AG04450 (cell line): ENCODE data around the gene L2HGDH. TPM values are rescaled to one million over a fixed set of nuclear protein-coding genes. Genes with fewer than 3 reads are reported as not detected.

Source experiments
- CTCF ChIA-PET: fragments of 300-600, 350-600 bp; formaldehyde crosslinking; extraction: SDS; loops from one replicate; lab custom pipeline; 2022; ENCODE audit warnings: antibody characterized with exemption, inconsistent platforms; lab: Charles Lee
- POLR2A ChIA-PET: fragments of 350-600 bp; formaldehyde crosslinking; extraction: SDS; loops from one replicate; lab custom pipeline; 2021; ENCODE audit warnings: antibody characterized with exemption, inconsistent platforms; lab: Yijun Ruan, JAX
- DNase-seq: peaks from one replicate; pipeline ENCODE4 v3.0.0-alpha.2; 2011; ENCODE audit warnings: low read depth, low spot score
- H3K27ac ChIP-seq: one replicate; pipeline ENCODE4 v1.5.1; 2012; ENCODE audit warnings: low read depth, low read length, control low read depth
- H3K27me3 ChIP-seq: one replicate; pipeline ENCODE4 v1.6.0; 2012; ENCODE audit warnings: low read length; ENCODE audit not compliant: control insufficient read depth, insufficient read depth
- H3K4me3 ChIP-seq: 2 replicates; pipeline ENCODE4 v1.5.1; 2011; ENCODE audit warnings: mild to moderate bottlenecking, low read depth, low read length, control low read depth
- H3K9me3 ChIP-seq: 2 replicates; pipeline ENCODE4 v1.5.1; 2012; ENCODE audit warnings: low read length; ENCODE audit not compliant: control insufficient read depth, insufficient read depth
- polyA plus RNA-seq: library from polyadenylated mRNA; depleted of rRNA; stranded (reverse); fragments of >200 nt; gene quantifications from 2 replicates; pipeline ENCODE4 v1.2.3, GENCODE V29; 2011
- TF ChIP-seq, protein P1 (sequence below): IDR thresholded peaks from 2 replicates; pipeline ENCODE4 v1.5.1; 2011; ENCODE audit warnings: low read depth, low read length, control low read depth, inconsistent platforms

L2HGDH gene
- polyA plus RNA-seq, 1 experiment = 3.6 TPM

- ChIA-PET CTCF (no interaction called here), POLR2A (no interaction called here)
- H3K27ac ChIP-seq = no peak overlapping the region
- no peak for DNase-seq
- TF ChIP-seq, protein P1, sequence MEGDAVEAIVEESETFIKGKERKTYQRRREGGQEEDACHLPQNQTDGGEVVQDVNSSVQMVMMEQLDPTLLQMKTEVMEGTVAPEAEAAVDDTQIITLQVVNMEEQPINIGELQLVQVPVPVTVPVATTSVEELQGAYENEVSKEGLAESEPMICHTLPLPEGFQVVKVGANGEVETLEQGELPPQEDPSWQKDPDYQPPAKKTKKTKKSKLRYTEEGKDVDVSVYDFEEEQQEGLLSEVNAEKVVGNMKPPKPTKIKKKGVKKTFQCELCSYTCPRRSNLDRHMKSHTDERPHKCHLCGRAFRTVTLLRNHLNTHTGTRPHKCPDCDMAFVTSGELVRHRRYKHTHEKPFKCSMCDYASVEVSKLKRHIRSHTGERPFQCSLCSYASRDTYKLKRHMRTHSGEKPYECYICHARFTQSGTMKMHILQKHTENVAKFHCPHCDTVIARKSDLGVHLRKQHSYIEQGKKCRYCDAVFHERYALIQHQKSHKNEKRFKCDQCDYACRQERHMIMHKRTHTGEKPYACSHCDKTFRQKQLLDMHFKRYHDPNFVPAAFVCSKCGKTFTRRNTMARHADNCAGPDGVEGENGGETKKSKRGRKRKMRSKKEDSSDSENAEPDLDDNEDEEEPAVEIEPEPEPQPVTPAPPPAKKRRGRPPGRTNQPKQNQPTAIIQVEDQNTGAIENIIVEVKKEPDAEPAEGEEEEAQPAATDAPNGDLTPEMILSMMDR = no peak
- H3K27me3 ChIP-seq = no peaks in the 10 kb centered on the region
- H3K4me3 ChIP-seq = no peak overlapping the region
- H3K9me3 ChIP-seq = no peaks in the 10 kb centered on the region
These were observed 57.8 kb downstream of the L2HGDH start for GRCh38 chr14:50254248-50254647.

GRCh38 chr14:50249136-50249775 is 62.8 kb downstream of the L2HGDH start:
- DNase-seq = no peak
- H3K4me3 ChIP-seq = no peak overlapping the region
- no peaks in the 10 kb centered on the region for H3K9me3 ChIP-seq
- H3K27ac ChIP-seq = no peak overlapping the region
- CTCF ChIA-PET = interaction anchor here (1.8 kb wide), 1 partner anchor 11 kb away, joined by 9 read pairs; no protein-coding TSS in a partner anchor
- POLR2A ChIA-PET = interaction anchor here (1.0 kb wide), 1 partner anchor 18 kb away, joined by 3 read pairs; the partner anchor contains the start of gene SOS2
- TF ChIP-seq, protein P1 = no peak
- H3K27me3 ChIP-seq = no peaks in the 10 kb centered on the region

GRCh38 chr14:50247245-50247644 is 64.8 kb downstream of the L2HGDH start:
- Histone ChIP-seq H3K9me3 (no peaks in the 10 kb centered on the region), H3K27me3 (no peaks in the 10 kb centered on the region), H3K27ac (no peak overlapping the region), H3K4me3 (no peak overlapping the region)
- ChIA-PET POLR2A (no interaction called here), CTCF (interaction anchor here (0.5 to 1.3 kb wide), 2 partner anchors 13 to 17 kb away, joined by 3 to 5 read pairs; no protein-coding TSS in a partner anchor)
- TF ChIP-seq, protein P1 = no peak
- no peak for DNase-seq

DNA sequence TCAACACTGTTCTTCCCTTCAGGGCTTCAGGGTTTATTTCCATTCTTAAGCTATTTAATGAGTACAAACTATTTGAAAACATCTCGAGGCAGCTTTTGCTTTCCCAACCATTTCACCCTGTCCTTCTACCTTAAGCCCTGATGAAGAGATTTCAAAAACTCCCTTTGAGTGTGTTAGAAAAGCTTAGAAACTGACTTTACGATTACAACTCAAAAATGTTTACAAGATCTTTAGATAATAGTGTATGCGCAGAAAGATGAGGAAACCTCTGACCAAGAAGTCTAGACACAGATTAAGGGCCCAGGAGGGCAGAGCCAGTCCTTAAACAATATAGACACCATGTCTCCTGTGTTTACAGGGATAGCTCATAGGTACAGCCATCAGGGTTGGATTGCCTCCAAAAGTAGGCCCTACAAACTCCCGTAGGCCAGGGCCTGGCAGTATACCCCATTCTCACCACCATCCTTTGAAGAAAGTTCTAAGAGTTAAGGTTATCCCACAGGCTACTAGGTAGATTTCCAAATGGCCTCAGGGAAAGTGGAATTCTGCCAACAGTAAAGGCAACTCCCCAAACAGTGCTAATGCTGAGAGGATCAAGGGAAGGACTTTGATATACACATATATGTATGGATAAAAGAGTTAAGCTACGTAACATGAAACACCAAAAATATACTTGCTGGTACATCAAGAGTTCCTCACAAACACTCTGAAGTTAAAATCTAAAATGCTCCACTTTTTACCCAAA is 69.3 kb downstream of the L2HGDH start:
- POLR2A ChIA-PET = no interaction called here
- CTCF ChIA-PET = no interaction called here
- no peak for DNase-seq
- Histone ChIP-seq H3K27ac (no peak overlapping the region), H3K9me3 (no peaks in the 10 kb centered on the region), H3K4me3 (no peak overlapping the region), H3K27me3 (no peaks in the 10 kb centered on the region)
- TF ChIP-seq, protein P1 = no peak

DNA sequence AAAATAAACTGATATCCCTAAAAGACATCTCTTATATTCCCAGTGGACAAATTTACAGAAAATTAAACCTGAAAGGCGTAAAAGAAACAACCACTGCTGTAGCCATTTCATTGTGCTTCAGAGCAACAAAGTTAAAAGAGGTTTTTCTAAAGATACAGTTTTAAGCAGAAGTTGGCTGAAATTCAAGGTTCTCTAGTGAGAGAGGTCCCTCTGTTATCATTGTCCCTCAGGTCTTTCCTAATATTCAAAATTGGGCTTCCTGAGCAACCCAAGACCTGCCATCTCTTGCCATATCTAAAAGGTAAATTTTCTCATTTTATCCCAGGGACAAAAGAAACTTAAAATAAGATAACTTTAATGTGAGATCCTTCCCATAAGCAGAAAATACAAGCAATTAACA is 69.9 kb downstream of the L2HGDH start:
- Histone ChIP-seq H3K9me3 (no peaks in the 10 kb centered on the region), H3K27me3 (no peaks in the 10 kb centered on the region), H3K27ac (no peak overlapping the region), H3K4me3 (no peak overlapping the region)
- no peak for DNase-seq
- ChIA-PET POLR2A (interaction anchor here (0.6 kb wide), 1 partner anchor 461 kb away, joined by 3 read pairs; no protein-coding TSS in a partner anchor), CTCF (no interaction called here)
- TF ChIP-seq, protein P1 = no peak
